ENCODE data around the gene ARHGAP26.

Gene ARHGAP26

GRCh38 chr5:142865631-142866030, 95.5 kb downstream of the ARHGAP26 start:
- DNase-seq (ENCODE audit: low read depth, low spot score): no peak
- H3K9ac ChIP-seq (ENCODE audit: insufficient read length, low read depth): no peak overlapping the region
- H3K9me3 ChIP-seq (ENCODE audit: insufficient read depth, low read length): no peaks in the 10 kb centered on the region
- no peaks in the 10 kb centered on the region for H3K27me3 ChIP-seq (ENCODE audit: insufficient read depth, insufficient read length)
- no peak for TF ChIP-seq SUZ12 (IDR thresholded peaks at IDR 0.05; ENCODE audit: extremely low read depth, insufficient read depth, insufficient read length)
- TF ChIP-seq YY1 (IDR thresholded peaks at IDR 0.05; ENCODE audit: insufficient read depth, insufficient read length): no peak
- no peak for TF ChIP-seq ZNF274 (IDR thresholded peaks at IDR 0.05; ENCODE audit: low read depth, low read length)
- no peak overlapping the region for H3K4me3 ChIP-seq (ENCODE audit: insufficient read length, low read depth)
- no peaks in the 10 kb centered on the region for H3K36me3 ChIP-seq (ENCODE audit: insufficient read depth, insufficient read length, low read length)
- peaks cover 2% of the 10 kb centered on the region for H3K4me1 ChIP-seq (ENCODE audit: insufficient read depth, insufficient read length)

- H3K9me3 ChIP-seq (ENCODE audit: insufficient read depth, low read length): no peaks in the 10 kb centered on the region
- no peak for DNase-seq (ENCODE audit: low read depth, low spot score)
- peaks cover 2% of the 10 kb centered on the region for H3K4me1 ChIP-seq (ENCODE audit: insufficient read depth, insufficient read length)
Measured at GRCh38 chr5:142866563-142867275, 96.5 kb downstream of the ARHGAP26 start.

GRCh38 chr5:142869886-142870285, 99.7 kb downstream of the ARHGAP26 start:
- Histone ChIP-seq H3K9me3 (ENCODE audit: insufficient read depth, low read length) (no peaks in the 10 kb centered on the region), H3K4me3 (ENCODE audit: insufficient read length, low read depth) (no peak overlapping the region), H3K36me3 (ENCODE audit: insufficient read depth, insufficient read length, low read length) (no peaks in the 10 kb centered on the region), H3K4me1 (ENCODE audit: insufficient read depth, insufficient read length) (no peaks in the 10 kb centered on the region), H3K9ac (ENCODE audit: insufficient read length, low read depth) (no peak overlapping the region), H3K27me3 (ENCODE audit: insufficient read depth, insufficient read length) (no peaks in the 10 kb centered on the region)
- DNase-seq (ENCODE audit: low read depth, low spot score): no peak
- TF ChIP-seq SUZ12 (IDR thresholded peaks at IDR 0.05; ENCODE audit: extremely low read depth, insufficient read depth, insufficient read length) (no peak), YY1 (IDR thresholded peaks at IDR 0.05; ENCODE audit: insufficient read depth, insufficient read length) (no peak), ZNF274 (IDR thresholded peaks at IDR 0.05; ENCODE audit: low read depth, low read length) (no peak)

More at GRCh38 chr5:142866563-142867275, 96.5 kb downstream of the ARHGAP26 start:
- TF ChIP-seq SUZ12 (IDR thresholded peaks at IDR 0.05; ENCODE audit: extremely low read depth, insufficient read depth, insufficient read length): no peak
- TF ChIP-seq ZNF274 (IDR thresholded peaks at IDR 0.05; ENCODE audit: low read depth, low read length): no peak
- TF ChIP-seq YY1 (IDR thresholded peaks at IDR 0.05; ENCODE audit: insufficient read depth, insufficient read length): no peak
- Histone ChIP-seq H3K36me3 (ENCODE audit: insufficient read depth, insufficient read length, low read length) (no peaks in the 10 kb centered on the region), H3K9ac (ENCODE audit: insufficient read length, low read depth) (no peak overlapping the region), H3K4me3 (ENCODE audit: insufficient read length, low read depth) (no peak overlapping the region), H3K27me3 (ENCODE audit: insufficient read depth, insufficient read length) (no peaks in the 10 kb centered on the region)

- DNase-seq (ENCODE audit: low read depth, low spot score): no peak
Measured at GRCh38 chr5:142870532-142871362, 100.6 kb downstream of the ARHGAP26 start.

GRCh38 chr5:142871363-142872193, 101.4 kb downstream of the ARHGAP26 start:
- DNase-seq (ENCODE audit: low read depth, low spot score): no peak
- H3K9ac ChIP-seq (ENCODE audit: insufficient read length, low read depth): no peak overlapping the region
- no peak overlapping the region for H3K4me3 ChIP-seq (ENCODE audit: insufficient read length, low read depth)
- H3K27me3 ChIP-seq (ENCODE audit: insufficient read depth, insufficient read length): no peaks in the 10 kb centered on the region
- H3K9me3 ChIP-seq (ENCODE audit: insufficient read depth, low read length): no peaks in the 10 kb centered on the region
- TF ChIP-seq YY1 (IDR thresholded peaks at IDR 0.05; ENCODE audit: insufficient read depth, insufficient read length) (no peak), ZNF274 (IDR thresholded peaks at IDR 0.05; ENCODE audit: low read depth, low read length) (no peak)
- H3K4me1 ChIP-seq (ENCODE audit: insufficient read depth, insufficient read length): no peaks in the 10 kb centered on the region
- H3K36me3 ChIP-seq (ENCODE audit: insufficient read depth, insufficient read length, low read length): no peaks in the 10 kb centered on the region

More at GRCh38 chr5:142870532-142871362, 100.6 kb downstream of the ARHGAP26 start:
- no peaks in the 10 kb centered on the region for H3K36me3 ChIP-seq (ENCODE audit: insufficient read depth, insufficient read length, low read length)
- no peaks in the 10 kb centered on the region for H3K4me1 ChIP-seq (ENCODE audit: insufficient read depth, insufficient read length)
- H3K27me3 ChIP-seq (ENCODE audit: insufficient read depth, insufficient read length): no peaks in the 10 kb centered on the region
- no peak overlapping the region for H3K9ac ChIP-seq (ENCODE audit: insufficient read length, low read depth)
- TF ChIP-seq YY1 (IDR thresholded peaks at IDR 0.05; ENCODE audit: insufficient read depth, insufficient read length) (no peak), SUZ12 (IDR thresholded peaks at IDR 0.05; ENCODE audit: extremely low read depth, insufficient read depth, insufficient read length) (no peak)
- no peaks in the 10 kb centered on the region for H3K9me3 ChIP-seq (ENCODE audit: insufficient read depth, low read length)
- H3K4me3 ChIP-seq (ENCODE audit: insufficient read length, low read depth): no peak overlapping the region

- Histone ChIP-seq H3K4me3 (ENCODE audit: insufficient read length, low read depth) (no peak overlapping the region), H3K36me3 (ENCODE audit: insufficient read depth, insufficient read length, low read length) (no peaks in the 10 kb centered on the region), H3K9me3 (ENCODE audit: insufficient read depth, low read length) (no peaks in the 10 kb centered on the region), H3K27me3 (ENCODE audit: insufficient read depth, insufficient read length) (no peaks in the 10 kb centered on the region), H3K9ac (ENCODE audit: insufficient read length, low read depth) (no peak overlapping the region), H3K4me1 (ENCODE audit: insufficient read depth, insufficient read length) (no peaks in the 10 kb centered on the region)
- no peak for TF ChIP-seq SUZ12 (IDR thresholded peaks at IDR 0.05; ENCODE audit: extremely low read depth, insufficient read depth, insufficient read length)
- no peak for TF ChIP-seq YY1 (IDR thresholded peaks at IDR 0.05; ENCODE audit: insufficient read depth, insufficient read length)
- no peak for TF ChIP-seq ZNF274 (IDR thresholded peaks at IDR 0.05; ENCODE audit: low read depth, low read length)
- no peak for DNase-seq (ENCODE audit: low read depth, low spot score)
Measured at GRCh38 chr5:142872217-142872616, 102.0 kb downstream of the ARHGAP26 start.

All from NT2/D1 (cell line).